GM23338 (cell line): ENCODE data around the gene METRNL. TPM values are rescaled to one million over a fixed set of nuclear protein-coding genes. Genes with fewer than 3 reads are reported as not detected.

ENCODE experiments used
- ATAC-seq: fragments of 200-7000 bp; cut with Tn5 transposase; 3 replicates; pipeline ENCODE4 v1.9.1; 2020
- DNase-seq: peaks from one replicate; pipeline ENCODE4 v3.0.0-alpha.2; 2015; ENCODE audit warnings: low spot score
- H2AFZ ChIP-seq: fragments of 200-600 bp; sonication (generic); 2 replicates; pipeline ENCODE4 v1.8.0; 2016; ENCODE audit warnings: antibody characterized with exemption, mild to moderate bottlenecking, moderate library complexity
- H3F3A ChIP-seq: fragments of 200-600 bp; sonication (generic); replicated peaks from 2 replicates; pipeline ENCODE4 v1.8.0; 2017; ENCODE audit warnings: antibody characterized with exemption, mixed run types, low read depth
- H3K27ac ChIP-seq: fragments of 200-600 bp; sonication (generic); 2 replicates; pipeline ENCODE4 v1.6.1; 2016; ENCODE audit warnings: low read depth
- H3K27me3 ChIP-seq: fragments of 200-600 bp; sonication (generic); 2 replicates; pipeline ENCODE4 v1.8.0; 2016; ENCODE audit warnings: mild to moderate bottlenecking, mixed run types, moderate library complexity; ENCODE audit not compliant: insufficient read depth
- H3K36me3 ChIP-seq: fragments of 200-600 bp; sonication (generic); 2 replicates; pipeline ENCODE4 v1.8.0; 2016; ENCODE audit warnings: mild to moderate bottlenecking; ENCODE audit not compliant: insufficient read depth
- H3K4me1 ChIP-seq: fragments of 200-600 bp; sonication (generic); 2 replicates; pipeline ENCODE4 v1.8.0; 2016; ENCODE audit warnings: mild to moderate bottlenecking, moderate library complexity; ENCODE audit not compliant: insufficient read depth
- H3K4me2 ChIP-seq: fragments of 200-600 bp; sonication (generic); 2 replicates; pipeline ENCODE4 v1.7.1; 2017; ENCODE audit warnings: mixed run types
- H3K4me3 ChIP-seq: fragments of 200-600 bp; sonication (generic); 2 replicates; pipeline ENCODE4 v1.6.1; 2016; ENCODE audit warnings: mixed run types
- H3K79me2 ChIP-seq: fragments of 200-600 bp; sonication (generic); replicated peaks from 2 replicates; pipeline ENCODE4 v1.8.0; 2017; ENCODE audit warnings: mild to moderate bottlenecking; ENCODE audit not compliant: insufficient read depth
- H3K9me2 ChIP-seq: fragments of 200-600 bp; sonication (generic); 2 replicates; pipeline ENCODE4 v1.8.0; 2017; ENCODE audit not compliant: insufficient read depth
- H4K20me1 ChIP-seq: fragments of 200-600 bp; sonication (generic); replicated peaks from 2 replicates; pipeline ENCODE4 v1.8.0; 2017; ENCODE audit warnings: mild to moderate bottlenecking; ENCODE audit not compliant: insufficient read depth
- H3K27ac Mint-ChIP-seq: 2 replicates; pipeline ENCODE4 v1.8.0; 2020; ENCODE audit warnings: inconsistent platforms, mild to moderate bottlenecking, moderate library complexity, mixed read lengths
- H3K27me3 Mint-ChIP-seq: 3 replicates; pipeline ENCODE4 v1.8.0; 2022; ENCODE audit warnings: low read depth, mild to moderate bottlenecking, moderate library complexity, mixed read lengths, inconsistent platforms; ENCODE audit not compliant: insufficient read depth, poor library complexity
- H3K36me3 Mint-ChIP-seq: 3 replicates; pipeline ENCODE4 v1.8.0; 2021; ENCODE audit warnings: low read depth, mild to moderate bottlenecking, inconsistent platforms, moderate library complexity, mixed read lengths
- H3K4me1 Mint-ChIP-seq: 3 replicates; pipeline ENCODE4 v1.8.0; 2020; ENCODE audit warnings: mild to moderate bottlenecking, inconsistent platforms, mixed read lengths
- H3K4me3 Mint-ChIP-seq: 3 replicates; pipeline ENCODE4 v1.8.0; 2021; ENCODE audit warnings: moderate library complexity, mild to moderate bottlenecking, inconsistent platforms, mixed read lengths
- H3K9me3 Mint-ChIP-seq: 3 replicates; pipeline ENCODE4 v1.8.0; 2020; ENCODE audit warnings: moderate library complexity, mild to moderate bottlenecking, inconsistent platforms, mixed read lengths
- CREB1 ChIP-seq: fragments of 250-450 bp; sonication (Bioruptor Pico); IDR thresholded peaks from 2 replicates; pipeline ENCODE4 v1.5.0; 2020; ENCODE audit warnings: low read depth, mild to moderate bottlenecking, moderate library complexity
- ETS1 ChIP-seq: IDR thresholded peaks from 2 replicates; pipeline ENCODE4 v1.6.1; 2016; ENCODE audit warnings: antibody characterized with exemption
- EZH2 ChIP-seq: fragments of 200-600 bp; sonication (generic); IDR thresholded peaks from one replicate; pipeline ENCODE4 v1.8.0; 2017; ENCODE audit warnings: antibody characterized with exemption, mild to moderate bottlenecking, low read depth; ENCODE audit not compliant: unreplicated experiment
- EZH2phosphoT487 ChIP-seq: fragments of 200-600 bp; sonication (generic); IDR thresholded peaks from one replicate; pipeline ENCODE4 v1.8.1; 2018; ENCODE audit warnings: antibody characterized with exemption; ENCODE audit not compliant: unreplicated experiment
- JUNB ChIP-seq: IDR thresholded peaks from one replicate; pipeline ENCODE4 v1.6.1; 2016; ENCODE audit warnings: antibody characterized with exemption; ENCODE audit not compliant: unreplicated experiment
- NANOG ChIP-seq: IDR thresholded peaks from 2 replicates; pipeline ENCODE4 v1.6.1; 2016; ENCODE audit warnings: antibody characterized with exemption, borderline replicate concordance
- POLR2AphosphoS5 ChIP-seq: IDR thresholded peaks from 2 replicates; pipeline ENCODE4 v1.6.1; 2016; ENCODE audit warnings: antibody characterized with exemption, low read depth
- REST ChIP-seq: IDR thresholded peaks from one replicate; pipeline ENCODE4 v1.6.1; 2018; ENCODE audit warnings: antibody characterized with exemption; ENCODE audit not compliant: unreplicated experiment
- STAT1 ChIP-seq: IDR thresholded peaks from one replicate; pipeline ENCODE4 v1.6.1; 2016; ENCODE audit warnings: antibody characterized with exemption; ENCODE audit not compliant: unreplicated experiment
- ZNF114 ChIP-seq: fragments of 250-450 bp; sonication (Bioruptor Pico); IDR thresholded peaks from 2 replicates; pipeline ENCODE4 v1.5.0; 2020; ENCODE audit warnings: mild to moderate bottlenecking, moderate library complexity
- ZNF331 ChIP-seq: fragments of 250-450 bp; sonication (Bioruptor Pico); IDR thresholded peaks from 2 replicates; pipeline ENCODE4 v1.5.0; 2020; ENCODE audit warnings: low read depth, mild to moderate bottlenecking, moderate library complexity
- polyA plus RNA-seq: library from polyadenylated mRNA; unstranded; fragments of >200 nt; fragmentation: Nextera tagmentation; extraction: Ambion mirVana; gene quantifications from 2 replicates; pipeline ENCODE4 v1.2.1, GENCODE V29; 2016
- total RNA-seq: library from RNA; depleted of rRNA; stranded (reverse); fragments of >200 nt; shearing (Covaris generic); gene quantifications from 2 replicates; pipeline ENCODE4 v1.2.3, GENCODE V29; 2014
- TF ChIP-seq, protein P1 (sequence below): fragments of 250-450 bp; sonication (Bioruptor Pico); IDR thresholded peaks from 2 replicates; pipeline ENCODE4 v1.5.0; 2020; ENCODE audit warnings: mild to moderate bottlenecking, moderate library complexity
- TF ChIP-seq, protein P2 (sequence below), 2 experiments: fragments of 200-600 bp in 1 of 2; sonication (generic) in 1 of 2; conservative IDR thresholded peaks; 2 replicates each; pipeline versions ENCODE4 v1.5.1 to v1.6.1; 2016 to 2017; ENCODE audit warnings: antibody characterized with exemption in 2 of 2, low read depth in 2 of 2, mild to moderate bottlenecking in 2 of 2, moderate library complexity in 1 of 2

Gene METRNL
- total and polyA plus RNA-seq, 2 experiments from 2014 or later, result 12.2 to 20.2 TPM

DNA sequence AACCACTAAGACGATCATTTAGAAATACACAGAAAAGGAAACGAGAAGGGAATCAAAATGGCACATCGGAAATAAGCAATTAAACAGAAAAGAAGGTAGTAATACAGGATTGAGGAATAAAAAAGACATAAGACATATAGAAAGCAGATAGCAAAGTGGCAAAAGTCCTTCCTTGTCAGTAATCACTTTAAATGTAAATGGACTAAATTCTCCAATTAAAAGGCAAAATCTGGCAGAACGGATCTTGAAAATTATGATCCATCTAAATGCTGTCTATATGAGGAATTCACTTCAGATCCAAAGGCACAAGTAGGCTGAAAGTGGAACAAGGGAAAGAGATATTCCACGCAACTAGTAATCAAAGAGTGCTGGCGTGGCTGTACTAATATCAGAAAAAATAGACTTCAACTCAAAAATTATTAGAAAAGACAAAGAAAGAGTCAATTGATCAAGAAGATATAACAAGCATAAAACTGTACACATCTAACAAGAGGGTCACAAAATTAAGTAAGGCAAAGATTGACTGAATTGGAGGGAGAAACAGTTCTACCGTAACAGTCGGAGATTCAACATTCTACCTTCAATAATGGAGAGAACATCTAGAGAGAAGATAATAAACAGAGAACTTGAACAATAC is 36.8 kb upstream of the METRNL start:
- TF ChIP-seq, protein P1, sequence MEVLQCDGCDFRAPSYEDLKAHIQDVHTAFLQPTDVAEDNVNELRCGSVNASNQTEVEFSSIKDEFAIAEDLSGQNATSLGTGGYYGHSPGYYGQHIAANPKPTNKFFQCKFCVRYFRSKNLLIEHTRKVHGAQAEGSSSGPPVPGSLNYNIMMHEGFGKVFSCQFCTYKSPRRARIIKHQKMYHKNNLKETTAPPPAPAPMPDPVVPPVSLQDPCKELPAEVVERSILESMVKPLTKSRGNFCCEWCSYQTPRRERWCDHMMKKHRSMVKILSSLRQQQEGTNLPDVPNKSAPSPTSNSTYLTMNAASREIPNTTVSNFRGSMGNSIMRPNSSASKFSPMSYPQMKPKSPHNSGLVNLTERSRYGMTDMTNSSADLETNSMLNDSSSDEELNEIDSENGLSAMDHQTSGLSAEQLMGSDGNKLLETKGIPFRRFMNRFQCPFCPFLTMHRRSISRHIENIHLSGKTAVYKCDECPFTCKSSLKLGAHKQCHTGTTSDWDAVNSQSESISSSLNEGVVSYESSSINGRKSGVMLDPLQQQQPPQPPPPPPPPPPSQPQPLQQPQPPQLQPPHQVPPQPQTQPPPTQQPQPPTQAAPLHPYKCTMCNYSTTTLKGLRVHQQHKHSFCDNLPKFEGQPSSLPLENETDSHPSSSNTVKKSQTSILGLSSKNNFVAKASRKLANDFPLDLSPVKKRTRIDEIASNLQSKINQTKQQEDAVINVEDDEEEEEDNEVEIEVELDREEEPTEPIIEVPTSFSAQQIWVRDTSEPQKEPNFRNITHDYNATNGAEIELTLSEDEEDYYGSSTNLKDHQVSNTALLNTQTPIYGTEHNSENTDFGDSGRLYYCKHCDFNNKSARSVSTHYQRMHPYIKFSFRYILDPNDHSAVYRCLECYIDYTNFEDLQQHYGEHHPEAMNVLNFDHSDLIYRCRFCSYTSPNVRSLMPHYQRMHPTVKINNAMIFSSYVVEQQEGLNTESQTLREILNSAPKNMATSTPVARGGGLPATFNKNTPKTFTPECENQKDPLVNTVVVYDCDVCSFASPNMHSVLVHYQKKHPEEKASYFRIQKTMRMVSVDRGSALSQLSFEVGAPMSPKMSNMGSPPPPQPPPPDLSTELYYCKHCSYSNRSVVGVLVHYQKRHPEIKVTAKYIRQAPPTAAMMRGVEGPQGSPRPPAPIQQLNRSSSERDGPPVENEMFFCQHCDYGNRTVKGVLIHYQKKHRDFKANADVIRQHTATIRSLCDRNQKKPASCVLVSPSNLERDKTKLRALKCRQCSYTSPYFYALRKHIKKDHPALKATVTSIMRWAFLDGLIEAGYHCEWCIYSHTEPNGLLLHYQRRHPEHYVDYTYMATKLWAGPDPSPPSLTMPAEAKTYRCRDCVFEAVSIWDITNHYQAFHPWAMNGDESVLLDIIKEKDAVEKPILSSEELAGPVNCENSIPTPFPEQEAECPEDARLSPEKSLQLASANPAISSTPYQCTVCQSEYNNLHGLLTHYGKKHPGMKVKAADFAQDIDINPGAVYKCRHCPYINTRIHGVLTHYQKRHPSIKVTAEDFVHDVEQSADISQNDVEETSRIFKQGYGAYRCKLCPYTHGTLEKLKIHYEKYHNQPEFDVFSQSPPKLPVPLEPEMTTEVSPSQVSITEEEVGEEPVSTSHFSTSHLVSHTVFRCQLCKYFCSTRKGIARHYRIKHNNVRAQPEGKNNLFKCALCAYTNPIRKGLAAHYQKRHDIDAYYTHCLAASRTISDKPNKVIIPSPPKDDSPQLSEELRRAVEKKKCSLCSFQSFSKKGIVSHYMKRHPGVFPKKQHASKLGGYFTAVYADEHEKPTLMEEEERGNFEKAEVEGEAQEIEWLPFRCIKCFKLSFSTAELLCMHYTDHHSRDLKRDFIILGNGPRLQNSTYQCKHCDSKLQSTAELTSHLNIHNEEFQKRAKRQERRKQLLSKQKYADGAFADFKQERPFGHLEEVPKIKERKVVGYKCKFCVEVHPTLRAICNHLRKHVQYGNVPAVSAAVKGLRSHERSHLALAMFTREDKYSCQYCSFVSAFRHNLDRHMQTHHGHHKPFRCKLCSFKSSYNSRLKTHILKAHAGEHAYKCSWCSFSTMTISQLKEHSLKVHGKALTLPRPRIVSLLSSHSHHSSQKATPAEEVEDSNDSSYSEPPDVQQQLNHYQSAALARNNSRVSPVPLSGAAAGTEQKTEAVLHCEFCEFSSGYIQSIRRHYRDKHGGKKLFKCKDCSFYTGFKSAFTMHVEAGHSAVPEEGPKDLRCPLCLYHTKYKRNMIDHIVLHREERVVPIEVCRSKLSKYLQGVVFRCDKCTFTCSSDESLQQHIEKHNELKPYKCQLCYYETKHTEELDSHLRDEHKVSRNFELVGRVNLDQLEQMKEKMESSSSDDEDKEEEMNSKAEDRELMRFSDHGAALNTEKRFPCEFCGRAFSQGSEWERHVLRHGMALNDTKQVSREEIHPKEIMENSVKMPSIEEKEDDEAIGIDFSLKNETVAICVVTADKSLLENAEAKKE (CRISPR knock-in tag), result no peak
- no peak for TF ChIP-seq ETS1
- no peak for TF ChIP-seq ZNF331 (CRISPR knock-in tag)
- no peak for TF ChIP-seq ZNF114
- no peak for TF ChIP-seq JUNB
- no peak for TF ChIP-seq POLR2AphosphoS5
- no peak for TF ChIP-seq NANOG
- no peak for TF ChIP-seq STAT1
- TF ChIP-seq REST, result no peak
- TF ChIP-seq, protein P2, sequence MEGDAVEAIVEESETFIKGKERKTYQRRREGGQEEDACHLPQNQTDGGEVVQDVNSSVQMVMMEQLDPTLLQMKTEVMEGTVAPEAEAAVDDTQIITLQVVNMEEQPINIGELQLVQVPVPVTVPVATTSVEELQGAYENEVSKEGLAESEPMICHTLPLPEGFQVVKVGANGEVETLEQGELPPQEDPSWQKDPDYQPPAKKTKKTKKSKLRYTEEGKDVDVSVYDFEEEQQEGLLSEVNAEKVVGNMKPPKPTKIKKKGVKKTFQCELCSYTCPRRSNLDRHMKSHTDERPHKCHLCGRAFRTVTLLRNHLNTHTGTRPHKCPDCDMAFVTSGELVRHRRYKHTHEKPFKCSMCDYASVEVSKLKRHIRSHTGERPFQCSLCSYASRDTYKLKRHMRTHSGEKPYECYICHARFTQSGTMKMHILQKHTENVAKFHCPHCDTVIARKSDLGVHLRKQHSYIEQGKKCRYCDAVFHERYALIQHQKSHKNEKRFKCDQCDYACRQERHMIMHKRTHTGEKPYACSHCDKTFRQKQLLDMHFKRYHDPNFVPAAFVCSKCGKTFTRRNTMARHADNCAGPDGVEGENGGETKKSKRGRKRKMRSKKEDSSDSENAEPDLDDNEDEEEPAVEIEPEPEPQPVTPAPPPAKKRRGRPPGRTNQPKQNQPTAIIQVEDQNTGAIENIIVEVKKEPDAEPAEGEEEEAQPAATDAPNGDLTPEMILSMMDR (conservative IDR thresholded peaks at IDR 0.05; ENCODE audit: low read depth in 2 of 2), result no peak
- no peak for TF ChIP-seq CREB1 (CRISPR knock-in tag)
- TF ChIP-seq EZH2phosphoT487, result no peak
- TF ChIP-seq EZH2, result no peak

More for the DNA sequence above, 36.8 kb upstream of the METRNL start:
- H3K4me1 Mint-ChIP-seq, result peaks cover 5% of the 10 kb centered on the region; the same call in 2 of the 3 replicates
- H3K27me3 ChIP-seq, result no peaks in the 10 kb centered on the region
- no peaks in the 10 kb centered on the region for H4K20me1 ChIP-seq
- no peaks in the 10 kb centered on the region for H3K79me2 ChIP-seq
- H3K9me2 ChIP-seq, result no peaks in the 10 kb centered on the region
- ATAC-seq, result no peak
- no peak overlapping the region for H3K4me2 ChIP-seq
- H2AFZ ChIP-seq, result no peak overlapping the region
- no peaks in the 10 kb centered on the region for H3F3A ChIP-seq
- H3K27ac ChIP-seq, result no peak overlapping the region
- DNase-seq, result no peak
- H3K36me3 Mint-ChIP-seq, result peaks cover 66% of the 10 kb centered on the region
- peaks cover 3% of the 10 kb centered on the region for H3K27me3 Mint-ChIP-seq
- no peaks in the 10 kb centered on the region for H3K4me1 ChIP-seq
- H3K9me3 Mint-ChIP-seq, result peaks cover 28% of the 10 kb centered on the region
- peaks cover 23% of the 10 kb centered on the region for H3K36me3 ChIP-seq
- no peak overlapping the region for H3K27ac Mint-ChIP-seq
- no peak overlapping the region for H3K4me3 Mint-ChIP-seq
- no peak overlapping the region for H3K4me3 ChIP-seq
